HepG2 (cell line): ENCODE results near the gene XCR1. TPM values are rescaled to one million over a fixed set of nuclear protein-coding genes. Genes with fewer than 3 reads are reported as not detected.

ENCODE experiments used
- CEBPB ChIP-seq: IDR thresholded peaks from 2 replicates; pipeline ENCODE4 v1.6.1; 2011; ENCODE audit warnings: low read depth, low read length, improper control_type of control experiment, borderline replicate concordance
- CREB1 ChIP-seq, 2 experiments: fragments of 450-650 bp in 1 of 2; IDR thresholded peaks; 2 replicates each; pipeline ENCODE4 v1.6.1; 2016 to 2017; ENCODE audit warnings: control low read depth in 1 of 2, mild to moderate bottlenecking in 1 of 2, missing compliant biosample characterization in 1 of 2, missing genetic modification characterization in 1 of 2
- E2F1 ChIP-seq: sonication (generic); formaldehyde crosslinking; IDR thresholded peaks from 2 replicates; pipeline ENCODE4 v1.5.0; 2020; ENCODE audit warnings: missing genetic modification reagents
- ESRRA ChIP-seq: sonication (generic); formaldehyde crosslinking; IDR thresholded peaks from 2 replicates; pipeline ENCODE4 v1.5.1; 2020; ENCODE audit warnings: mild to moderate bottlenecking, low read depth, missing genetic modification reagents
- ETV6 ChIP-seq: sonication (generic); formaldehyde crosslinking; conservative IDR thresholded peaks from 2 replicates; pipeline ENCODE4 v1.4.0; 2020; ENCODE audit warnings: missing genetic modification reagents
- GATAD2A ChIP-seq: IDR thresholded peaks from 2 replicates; pipeline ENCODE4 v1.6.1; 2016
- HOXA5 ChIP-seq: sonication (generic); formaldehyde crosslinking; IDR thresholded peaks from 2 replicates; pipeline ENCODE4 v1.4.0; 2020; ENCODE audit warnings: missing genetic modification reagents
- IKZF5 ChIP-seq: IDR thresholded peaks from 2 replicates; pipeline ENCODE4 v1.6.1; 2018; ENCODE audit warnings: missing genetic modification reagents, mild to moderate bottlenecking, missing compliant biosample characterization
- KMT2A ChIP-seq: sonication (generic); formaldehyde crosslinking; IDR thresholded peaks from 2 replicates; pipeline ENCODE4 v1.4.0; 2020; ENCODE audit warnings: missing genetic modification reagents
- SOX6 ChIP-seq, 2 experiments: fragments of 450-650 bp in 1 of 2; sonication (generic) in 1 of 2; formaldehyde crosslinking in 1 of 2; IDR thresholded peaks; 2 replicates each; pipeline versions ENCODE4 v1.4.0 to v1.6.1; 2017 to 2020; ENCODE audit warnings: antibody characterized with exemption in 1 of 2, mild to moderate bottlenecking in 1 of 2, missing genetic modification reagents in 1 of 2
- TFE3 ChIP-seq: IDR thresholded peaks from 2 replicates; pipeline ENCODE4 v1.6.1; 2016
- ZBTB43 ChIP-seq: sonication (generic); formaldehyde crosslinking; conservative IDR thresholded peaks from 2 replicates; pipeline ENCODE4 v1.4.0; 2020; ENCODE audit warnings: missing genetic modification reagents
- ZEB1 ChIP-seq: IDR thresholded peaks from 2 replicates; pipeline ENCODE4 v1.6.1; 2012; ENCODE audit warnings: mild to moderate bottlenecking, low read depth, inconsistent platforms; ENCODE audit not compliant: insufficient replicate concordance
- ZFP1 ChIP-seq: IDR thresholded peaks from 2 replicates; pipeline ENCODE4 v1.6.1; 2016
- ZNF18 ChIP-seq: sonication (generic); formaldehyde crosslinking; IDR thresholded peaks from 2 replicates; pipeline ENCODE4 v1.8.0; 2022; ENCODE audit warnings: mild to moderate bottlenecking, missing genetic modification reagents; ENCODE audit not compliant: insufficient replicate concordance
- ZNF225 ChIP-seq: sonication (generic); formaldehyde crosslinking; IDR thresholded peaks from 2 replicates; pipeline ENCODE4 v1.4.0; 2020; ENCODE audit warnings: mild to moderate bottlenecking, missing genetic modification reagents
- ZNF292 ChIP-seq: sonication (generic); formaldehyde crosslinking; IDR thresholded peaks from 2 replicates; pipeline ENCODE4 v1.8.1; 2022; ENCODE audit warnings: mild to moderate bottlenecking, low read depth, missing genetic modification reagents, borderline replicate concordance
- ZNF496 ChIP-seq: sonication (generic); formaldehyde crosslinking; IDR thresholded peaks from 2 replicates; pipeline ENCODE4 v1.8.1; 2023; ENCODE audit warnings: mild to moderate bottlenecking, moderate library complexity, missing genetic modification reagents; ENCODE audit not compliant: insufficient replicate concordance
- ZSCAN29 ChIP-seq: sonication (generic); formaldehyde crosslinking; conservative IDR thresholded peaks from 2 replicates; pipeline ENCODE4 v1.4.0; 2020; ENCODE audit warnings: mild to moderate bottlenecking, missing genetic modification reagents
- ZSCAN9 ChIP-seq: IDR thresholded peaks from 2 replicates; pipeline ENCODE4 v1.6.1; 2016; ENCODE audit warnings: borderline replicate concordance
- polyA plus RNA-seq, 8 experiments: library from polyadenylated mRNA; depleted of rRNA in 3 of 8; stranded (reverse) in 7 of 8; unstranded in 1 of 8; fragments of >200 nt; fragmentation: Illumina TruSeq in 4 of 8; extraction: Trizol in 4 of 8; gene quantifications; 2 replicates each; pipeline versions ENCODE4 v1.2.1 to v1.2.3, GENCODE V29; 2011 to 2016; ENCODE audit warnings: low read depth in 4 of 8, missing spikeins in 1 of 8, mixed read lengths in 1 of 8; ENCODE audit not compliant: insufficient read depth in 1 of 8
- total RNA-seq, 5 experiments: library from RNA; depleted of rRNA; stranded (reverse); fragments of >200 nt; fragmentation: Illumina TruSeq; extraction: Trizol; gene quantifications; 2 replicates each; pipeline ENCODE4 v1.2.3, GENCODE V29; 2016; ENCODE audit warnings: low read depth in 1 of 5

The XCR1 gene
- total and polyA plus RNA-seq, 2 of the 13 experiments (the other 11 are each of a cell fraction or from before 2014, with no cell fraction given): not detected

GRCh38 chr3:45995236-45996192 is 31.8 kb downstream of the XCR1 start, which contains the start of gene FYCO1 (continued):
- TF ChIP-seq ZNF18 (peak; percentile 85), ZNF496 (no peak), ETV6 (peak; percentile 72; the same call in 1 of the 2 replicates), ESRRA (0 out of 2 replicates have a peak, but pooled peaks have one; percentile 37), HOXA5 (CRISPR knock-in tag) (0 out of 2 replicates have a peak, but pooled peaks have one; percentile 31), E2F1 (CRISPR knock-in tag) (no peak; the same call in 1 of the 2 replicates), SOX6 (IDR thresholded peaks at IDR 0.05) (no peak), SOX6 (CRISPR knock-in tag; IDR thresholded peaks at IDR 0.05) (peak; percentile 70), ZSCAN9 (CRISPR knock-in tag) (0 out of 2 replicates have a peak, but pooled peaks have one; percentile 59), KMT2A (CRISPR knock-in tag) (peak; percentile 31; the same call in 1 of the 2 replicates), ZBTB43 (CRISPR knock-in tag) (no peak), GATAD2A (peak; percentile 54), IKZF5 (peak; percentile 65), ZFP1 (CRISPR knock-in tag) (peak; percentile 33; the same call in 1 of the 2 replicates), CEBPB (no peak), CREB1 (IDR thresholded peaks at IDR 0.05) (peak; percentile 78), CREB1 (CRISPR knock-in tag; IDR thresholded peaks at IDR 0.05) (peak; percentile 58), ZEB1 (peak; percentile 71), ZNF225 (peak; percentile 83; the same call in 1 of the 2 replicates), ZSCAN29 (CRISPR knock-in tag) (peak; percentile 45; the same call in 1 of the 2 replicates), TFE3 (CRISPR knock-in tag) (peak; percentile 17; the same call in 1 of the 2 replicates), ZNF292 (0 out of 2 replicates have a peak, but pooled peaks have one; percentile 39)
